ENCODE results near the gene TBC1D3B.
A peak's percentile ranks its signal among the peaks of the same experiment; 100 is the strongest.

Gene TBC1D3B

DNA sequence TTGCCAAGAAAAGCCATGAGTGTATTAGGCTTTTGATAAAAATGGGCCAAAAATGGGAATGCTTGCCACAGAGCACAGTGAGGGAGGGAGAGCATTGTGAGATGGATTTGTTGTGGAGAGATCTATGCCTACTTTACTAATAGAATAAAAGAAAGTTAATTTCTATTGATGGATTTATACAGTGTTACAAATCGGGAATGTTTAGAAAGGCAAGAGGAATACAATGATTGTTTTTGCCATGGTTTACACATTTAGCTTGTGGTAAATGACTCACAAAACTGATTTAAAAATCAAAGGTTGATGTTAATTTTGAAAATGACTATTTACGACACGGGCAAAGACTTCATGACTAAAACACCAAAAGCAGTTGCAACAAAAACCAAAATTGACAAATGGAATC, 56.2 kb downstream of the TBC1D3B start:
- Histone ChIP-seq H3K4me3 (ENCODE audit: low read length) (no peak overlapping the region), H3K9ac (ENCODE audit: low read length) (no peak overlapping the region), H3K9me3 (ENCODE audit: insufficient read depth, low read length) (peaks cover 8% of the 10 kb centered on the region), H3K27ac (ENCODE audit: low read length) (no peak overlapping the region), H3K4me2 (ENCODE audit: low read length) (no peak overlapping the region), H4K20me1 (ENCODE audit: insufficient read depth, low read length) (no peaks in the 10 kb centered on the region), H3K36me3 (replicated peaks; ENCODE audit: low read depth, low read length) (peaks cover 2% of the 10 kb centered on the region), H3K27me3 (ENCODE audit: low read depth, low read length) (peaks cover 6% of the 10 kb centered on the region), H3K79me2 (ENCODE audit: low read length) (no peaks in the 10 kb centered on the region), H2AFZ (ENCODE audit: low read depth, low read length) (no peak overlapping the region), H3K4me1 (ENCODE audit: low read length) (peaks cover 28% of the 10 kb centered on the region)
- TF ChIP-seq, protein P1, sequence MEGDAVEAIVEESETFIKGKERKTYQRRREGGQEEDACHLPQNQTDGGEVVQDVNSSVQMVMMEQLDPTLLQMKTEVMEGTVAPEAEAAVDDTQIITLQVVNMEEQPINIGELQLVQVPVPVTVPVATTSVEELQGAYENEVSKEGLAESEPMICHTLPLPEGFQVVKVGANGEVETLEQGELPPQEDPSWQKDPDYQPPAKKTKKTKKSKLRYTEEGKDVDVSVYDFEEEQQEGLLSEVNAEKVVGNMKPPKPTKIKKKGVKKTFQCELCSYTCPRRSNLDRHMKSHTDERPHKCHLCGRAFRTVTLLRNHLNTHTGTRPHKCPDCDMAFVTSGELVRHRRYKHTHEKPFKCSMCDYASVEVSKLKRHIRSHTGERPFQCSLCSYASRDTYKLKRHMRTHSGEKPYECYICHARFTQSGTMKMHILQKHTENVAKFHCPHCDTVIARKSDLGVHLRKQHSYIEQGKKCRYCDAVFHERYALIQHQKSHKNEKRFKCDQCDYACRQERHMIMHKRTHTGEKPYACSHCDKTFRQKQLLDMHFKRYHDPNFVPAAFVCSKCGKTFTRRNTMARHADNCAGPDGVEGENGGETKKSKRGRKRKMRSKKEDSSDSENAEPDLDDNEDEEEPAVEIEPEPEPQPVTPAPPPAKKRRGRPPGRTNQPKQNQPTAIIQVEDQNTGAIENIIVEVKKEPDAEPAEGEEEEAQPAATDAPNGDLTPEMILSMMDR (IDR thresholded peaks at IDR 0.05; ENCODE audit: low read depth, low read length), result no peak
- no peak for TF ChIP-seq EZH2phosphoT487 (IDR thresholded peaks at IDR 0.05; ENCODE audit: low read depth)

DNA sequence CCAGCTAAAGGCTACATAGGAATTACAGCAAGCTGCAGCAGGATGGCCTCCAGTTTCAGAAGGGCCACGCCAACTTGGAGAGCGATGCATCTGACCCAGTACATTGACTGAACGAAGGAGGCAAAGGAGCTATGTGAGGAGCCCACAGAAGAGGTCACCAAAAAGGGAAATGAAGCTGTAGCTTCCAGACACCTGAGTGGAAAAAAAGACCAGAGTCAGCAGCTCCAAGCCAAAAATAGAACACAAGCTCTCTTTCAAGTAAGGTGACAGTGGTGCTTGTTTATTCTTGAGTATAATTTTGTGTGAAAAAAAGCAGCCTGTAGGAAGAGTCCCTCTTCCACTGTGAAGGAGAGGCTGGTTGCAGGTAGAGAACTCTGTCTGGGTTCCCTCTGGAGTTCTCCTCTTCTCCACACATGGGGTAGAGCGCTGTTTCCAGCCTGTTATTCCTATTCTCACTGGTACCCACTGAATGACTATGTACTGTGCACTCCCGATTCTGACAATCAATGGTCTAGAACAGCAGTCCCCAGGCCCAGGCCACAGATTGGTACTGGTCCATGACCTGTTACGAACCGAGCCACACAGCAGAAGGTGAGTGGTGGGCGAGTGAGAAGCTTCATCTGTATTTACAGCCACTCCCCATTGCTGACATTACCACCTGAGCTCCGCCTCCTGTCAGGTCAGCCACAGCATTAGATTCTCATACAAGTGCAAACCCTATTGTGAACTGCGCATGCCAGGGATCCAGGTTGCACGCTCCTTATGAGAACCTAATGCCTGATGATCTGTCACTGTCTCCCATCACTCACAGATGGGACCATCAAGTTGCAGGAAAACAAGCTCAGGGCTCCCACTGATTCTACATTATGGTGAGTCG, 57.7 kb downstream of the TBC1D3B start:
- Histone ChIP-seq H3K9me3 (ENCODE audit: insufficient read depth, low read length) (no peaks in the 10 kb centered on the region), H3K4me2 (ENCODE audit: low read length) (peak overlapping the region; percentile 50), H3K36me3 (replicated peaks; ENCODE audit: low read depth, low read length) (no peaks in the 10 kb centered on the region), H3K9ac (ENCODE audit: low read length) (no peak overlapping the region), H3K4me1 (ENCODE audit: low read length) (peaks cover 28% of the 10 kb centered on the region), H2AFZ (ENCODE audit: low read depth, low read length) (no peak overlapping the region), H3K27ac (ENCODE audit: low read length) (peak overlapping the region; percentile 4; the same call in 1 of the 2 replicates), H3K27me3 (ENCODE audit: low read depth, low read length) (peaks cover 2% of the 10 kb centered on the region), H3K4me3 (ENCODE audit: low read length) (peak overlapping the region; percentile 16; the same call in 1 of the 2 replicates), H3K79me2 (ENCODE audit: low read length) (no peaks in the 10 kb centered on the region), H4K20me1 (ENCODE audit: insufficient read depth, low read length) (no peaks in the 10 kb centered on the region)
- no peak for TF ChIP-seq EZH2phosphoT487 (IDR thresholded peaks at IDR 0.05; ENCODE audit: low read depth)
- TF ChIP-seq, protein P1 (IDR thresholded peaks at IDR 0.05; ENCODE audit: low read depth, low read length), result no peak

DNA sequence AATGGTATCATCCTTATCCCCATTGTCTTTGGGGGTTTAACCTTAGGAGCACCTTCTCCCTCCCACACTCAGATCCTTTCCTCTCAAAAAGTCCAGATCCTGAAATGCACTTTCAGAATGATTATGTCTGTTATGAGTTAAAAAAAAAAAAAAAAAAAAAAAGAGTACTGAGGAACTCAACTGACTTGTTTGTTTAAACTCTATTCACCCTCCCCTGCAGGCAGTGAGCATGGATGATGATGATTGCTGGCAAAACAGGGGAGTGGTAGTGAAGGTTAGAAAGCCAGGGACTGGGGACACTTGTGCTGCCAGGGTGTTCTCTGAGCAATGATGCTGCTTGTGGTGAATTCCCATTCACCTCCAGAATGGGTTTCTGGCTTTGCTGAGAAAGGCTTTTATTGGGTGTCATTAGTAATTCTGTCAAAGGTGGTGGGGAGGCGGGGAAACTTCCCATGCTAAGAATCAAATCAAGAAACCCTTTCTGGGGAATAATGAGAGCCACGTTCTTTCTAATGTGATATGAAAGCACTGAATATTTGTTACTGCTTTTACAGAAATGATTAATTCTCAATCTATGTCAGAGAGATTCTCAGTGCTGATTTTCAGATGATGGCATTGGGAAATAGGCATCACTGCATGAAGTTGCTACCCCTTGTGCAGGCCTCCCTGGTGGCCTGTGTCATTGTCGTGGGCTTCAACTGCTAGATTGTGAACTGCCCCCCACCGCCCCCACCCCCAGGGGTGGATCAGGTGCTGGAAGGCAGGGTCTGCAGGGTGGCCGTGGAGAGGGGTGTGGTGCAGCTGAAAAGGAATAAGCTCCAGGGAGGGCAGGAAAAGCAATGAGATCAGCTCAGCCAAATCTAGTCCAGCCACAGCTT, 58.7 kb downstream of the TBC1D3B start:
- H3K9me3 ChIP-seq (ENCODE audit: insufficient read depth, low read length), result 0 out of 2 replicates have a peak, but pooled peaks cover under 1% of the 10 kb centered on the region
- no peaks in the 10 kb centered on the region for H3K79me2 ChIP-seq (ENCODE audit: low read length)
- no peaks in the 10 kb centered on the region for H3K36me3 ChIP-seq (replicated peaks; ENCODE audit: low read depth, low read length)
- H2AFZ ChIP-seq (ENCODE audit: low read depth, low read length), result no peak overlapping the region
- H4K20me1 ChIP-seq (ENCODE audit: insufficient read depth, low read length), result no peaks in the 10 kb centered on the region
- no peak for TF ChIP-seq EZH2phosphoT487 (IDR thresholded peaks at IDR 0.05; ENCODE audit: low read depth)
- TF ChIP-seq, protein P1 (IDR thresholded peaks at IDR 0.05; ENCODE audit: low read depth, low read length), result no peak
- peak overlapping the region; percentile 50 for H3K4me2 ChIP-seq (ENCODE audit: low read length)
- peak overlapping the region; percentile 16 for H3K4me3 ChIP-seq (ENCODE audit: low read length)
- H3K9ac ChIP-seq (ENCODE audit: low read length), result peak overlapping the region; percentile 11; the same call in 1 of the 2 replicates
- H3K4me1 ChIP-seq (ENCODE audit: low read length), result peaks cover 28% of the 10 kb centered on the region
- peaks cover 2% of the 10 kb centered on the region for H3K27me3 ChIP-seq (ENCODE audit: low read depth, low read length)
- H3K27ac ChIP-seq (ENCODE audit: low read length), result peak overlapping the region; percentile 50
